H4 (cell line): Measurements from ENCODE around the gene CEP350. TPM values are rescaled to one million over a fixed set of nuclear protein-coding genes. Genes with fewer than 3 reads are reported as not detected.
"Not testable (repeated sequence)": the region's sequence is repeated elsewhere in the genome, so short reads cannot be mapped to it uniquely, and the experiment has no call there.

Source experiments
- DNase-seq: peaks from one replicate; pipeline ENCODE4 v3.0.0-alpha.2; 2015; ENCODE audit warnings: low spot score
- total RNA-seq: library from RNA; depleted of rRNA; stranded (reverse); fragments of >200 nt; shearing (Covaris generic); gene quantifications from 2 replicates; pipeline ENCODE4 v1.2.3, GENCODE V29; 2014

Gene CEP350
- total RNA-seq, 1 experiment from 2014 or later: 17.9 TPM

DNA sequence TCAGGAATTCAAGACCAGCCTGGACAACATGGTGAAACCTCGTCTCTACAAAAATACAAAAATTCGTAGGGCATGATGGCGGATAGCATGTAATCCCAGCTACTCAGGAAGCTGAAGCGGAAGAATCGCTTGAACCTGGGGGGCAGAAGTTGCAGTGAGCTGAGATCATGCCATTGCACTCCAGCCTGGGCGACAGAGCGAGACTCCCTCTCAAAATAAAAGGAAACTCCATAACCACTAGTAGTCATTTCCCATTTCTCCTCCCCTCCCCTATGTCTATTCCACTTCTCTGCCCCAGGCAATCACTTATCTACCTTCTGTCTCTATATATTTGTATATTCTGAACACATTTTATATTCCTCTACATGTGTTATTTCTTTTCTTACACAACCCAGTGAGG lies 4.0 kb upstream of the CEP350 start:
- DNase-seq: no peak

DNA sequence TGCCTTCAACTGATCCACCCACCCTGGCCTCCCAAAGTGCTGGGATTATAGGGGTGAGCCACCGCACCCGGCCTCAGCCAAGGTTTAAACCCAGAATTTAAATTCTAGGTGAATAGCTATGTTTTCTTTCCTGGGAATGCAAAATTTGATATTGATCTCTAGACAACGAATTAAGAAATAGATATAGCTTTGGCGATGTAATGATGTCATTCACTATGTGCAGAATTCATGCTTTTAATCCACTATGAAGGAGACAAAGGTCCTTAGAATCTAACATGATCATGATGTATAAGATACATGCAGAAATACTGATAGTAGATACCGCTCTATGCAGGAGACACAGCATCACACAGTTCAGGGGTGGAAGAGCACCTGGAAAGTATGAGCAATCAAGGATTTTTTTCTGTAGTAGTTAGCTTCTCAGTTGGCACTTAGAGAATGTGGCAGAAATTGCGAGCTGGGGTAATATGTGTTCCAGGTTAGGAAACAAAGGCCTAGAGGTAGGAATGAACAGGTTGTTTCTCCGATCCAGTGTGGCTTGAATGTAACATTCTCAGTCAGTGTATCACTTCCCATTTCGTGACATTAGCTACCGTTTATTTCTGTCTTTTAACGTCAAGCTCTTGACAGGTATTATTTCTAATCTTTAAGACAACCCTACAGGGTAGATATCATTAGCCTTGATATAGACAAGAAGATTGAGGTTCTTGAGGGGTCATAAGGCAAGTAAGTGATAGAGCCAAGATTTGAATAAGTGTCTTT lies 3.0 kb upstream of the CEP350 start:
- DNase-seq: no peak

GRCh38 chr1:179952186-179952585 lies 2.4 kb upstream of the CEP350 start:
- no peak for DNase-seq

DNA sequence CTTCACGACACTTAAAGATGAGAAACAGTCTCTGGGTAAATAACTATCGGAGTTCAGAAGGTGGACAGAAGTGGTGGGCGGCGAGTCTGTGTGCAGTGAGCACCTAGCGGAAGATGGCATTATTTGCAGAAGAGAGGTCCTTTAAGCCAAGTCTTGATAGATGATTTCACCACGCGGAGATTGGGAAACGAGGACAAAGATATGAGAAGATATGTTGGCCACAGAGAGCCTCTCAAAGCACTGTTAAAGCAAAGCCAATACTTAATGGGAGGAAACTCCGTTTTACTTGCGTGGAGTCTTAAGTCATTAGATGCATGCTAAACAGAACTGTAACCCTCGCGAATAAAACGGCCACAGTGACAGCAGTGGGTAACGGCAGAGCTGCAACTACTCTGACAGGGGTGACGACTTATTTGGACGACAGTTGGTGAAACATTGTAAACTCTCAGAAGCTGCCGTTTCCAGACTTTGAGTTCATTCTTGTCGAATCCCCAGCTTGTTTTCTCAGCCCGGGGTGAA lies 577 bp upstream of the CEP350 start:
- DNase-seq: no peak

DNA sequence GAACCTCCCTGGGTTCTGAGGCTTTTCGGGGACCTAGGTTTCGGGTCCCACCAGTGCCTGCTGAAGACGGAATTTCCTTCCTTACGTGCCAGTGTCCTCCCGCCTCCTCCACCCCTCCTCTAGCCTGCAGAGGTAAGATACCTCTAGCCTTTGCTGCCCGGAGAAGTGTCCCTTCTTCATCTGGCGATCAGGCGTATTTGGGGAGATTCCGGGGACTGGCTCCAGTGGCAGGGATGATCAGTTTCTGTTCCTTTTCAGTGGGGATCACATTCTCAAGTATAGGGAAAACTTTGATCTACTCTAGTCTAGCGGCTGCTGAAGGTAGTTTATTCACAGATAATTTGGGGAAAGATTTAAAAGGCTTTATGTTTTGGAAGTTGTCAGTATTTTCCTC lies 674 bp downstream of the CEP350 start:
- DNase-seq: peak; percentile 7

- DNase-seq: no peak
Measured at GRCh38 chr1:179955731-179956130, 1.1 kb downstream of the CEP350 start.

- DNase-seq: no peak
Measured at GRCh38 chr1:179958359-179958758, 3.7 kb downstream of the CEP350 start.

DNA sequence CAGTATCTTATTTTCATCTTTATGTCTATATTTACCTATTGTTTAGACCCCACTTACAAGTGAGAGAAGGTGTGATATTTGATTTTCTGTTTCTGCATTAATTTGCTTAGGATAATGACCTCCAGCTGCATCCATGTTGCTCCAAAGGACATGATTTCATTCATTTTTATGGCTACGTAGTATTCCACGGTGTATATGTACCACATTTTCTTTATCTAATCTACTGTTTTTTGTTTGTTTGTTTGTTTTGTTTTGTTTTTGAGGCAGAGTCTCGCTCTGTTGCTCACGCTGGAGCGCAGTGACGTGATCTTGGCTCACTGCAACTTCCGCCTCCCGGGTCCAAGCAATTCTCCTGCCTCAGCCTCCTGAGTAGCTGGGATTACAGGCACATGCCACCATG lies 7.6 kb downstream of the CEP350 start:
- not testable (repeated sequence) for DNase-seq

DNA sequence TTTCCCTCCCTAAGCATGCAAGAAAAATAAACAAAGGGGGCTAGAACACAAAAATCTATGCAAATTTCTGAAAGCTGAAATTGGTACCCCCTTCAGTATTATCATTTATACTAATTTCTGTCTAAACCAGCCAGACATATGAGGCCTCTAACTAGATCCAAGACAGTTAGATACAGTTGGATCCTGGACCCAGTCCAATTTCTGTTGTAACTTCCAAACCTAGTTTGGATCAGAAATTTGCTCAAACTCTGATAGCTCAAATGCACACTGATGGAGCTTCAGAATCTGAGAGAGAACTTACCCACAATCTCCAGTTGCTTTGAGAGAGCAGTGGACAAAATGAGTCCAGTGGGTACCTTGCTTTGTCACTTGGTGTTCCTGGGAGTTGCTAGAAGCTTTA lies 11.9 kb downstream of the CEP350 start:
- no peak for DNase-seq

- DNase-seq: no peak
Measured at GRCh38 chr1:179968284-179968993, 13.8 kb downstream of the CEP350 start.

DNA sequence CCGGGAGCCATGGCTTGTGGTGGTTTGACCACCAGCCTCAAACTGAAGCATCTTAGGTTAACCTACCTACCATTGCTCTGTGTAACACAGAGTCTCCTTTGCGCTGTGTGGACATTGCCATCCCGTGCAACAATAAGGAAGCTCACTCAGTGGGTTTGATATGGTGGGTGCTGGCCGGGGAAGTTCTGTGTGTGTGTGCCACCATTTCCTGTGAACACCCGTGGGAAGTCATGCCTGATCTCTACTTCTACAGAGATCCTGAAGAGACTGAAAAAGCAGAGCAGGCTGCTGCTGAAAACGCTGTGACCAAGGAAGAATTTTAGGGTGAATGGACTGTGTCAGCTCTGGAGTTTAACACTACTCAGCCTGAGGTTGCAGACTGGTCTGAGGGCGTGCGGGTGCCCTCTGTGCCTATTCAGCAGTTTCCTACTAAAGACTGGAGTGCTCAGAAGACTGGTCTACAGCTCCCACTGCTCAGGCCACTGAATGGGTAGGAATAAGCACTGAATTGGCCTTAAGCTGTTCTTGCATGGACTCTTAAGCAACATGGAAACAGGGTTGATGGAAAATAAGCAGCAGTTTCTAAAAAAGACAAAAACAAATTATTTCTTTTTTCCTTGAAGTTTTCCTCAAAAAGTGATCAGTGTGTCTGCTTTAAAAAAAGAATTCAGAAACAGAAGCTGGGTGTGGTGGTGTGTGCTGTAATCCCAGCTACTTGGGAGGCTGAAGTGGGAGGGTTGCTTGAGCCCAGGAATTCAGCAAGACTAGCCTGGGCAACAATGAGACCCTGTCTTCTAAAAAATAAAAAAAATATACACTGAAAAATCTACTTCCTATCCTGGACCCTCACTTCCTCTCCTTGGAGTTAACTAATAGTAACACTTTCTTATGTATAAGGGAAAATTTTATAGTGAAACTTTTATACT lies 14.6 kb downstream of the CEP350 start:
- no peak for DNase-seq

- DNase-seq: no peak
Measured at GRCh38 chr1:179969962-179970361, 15.4 kb downstream of the CEP350 start.

DNA sequence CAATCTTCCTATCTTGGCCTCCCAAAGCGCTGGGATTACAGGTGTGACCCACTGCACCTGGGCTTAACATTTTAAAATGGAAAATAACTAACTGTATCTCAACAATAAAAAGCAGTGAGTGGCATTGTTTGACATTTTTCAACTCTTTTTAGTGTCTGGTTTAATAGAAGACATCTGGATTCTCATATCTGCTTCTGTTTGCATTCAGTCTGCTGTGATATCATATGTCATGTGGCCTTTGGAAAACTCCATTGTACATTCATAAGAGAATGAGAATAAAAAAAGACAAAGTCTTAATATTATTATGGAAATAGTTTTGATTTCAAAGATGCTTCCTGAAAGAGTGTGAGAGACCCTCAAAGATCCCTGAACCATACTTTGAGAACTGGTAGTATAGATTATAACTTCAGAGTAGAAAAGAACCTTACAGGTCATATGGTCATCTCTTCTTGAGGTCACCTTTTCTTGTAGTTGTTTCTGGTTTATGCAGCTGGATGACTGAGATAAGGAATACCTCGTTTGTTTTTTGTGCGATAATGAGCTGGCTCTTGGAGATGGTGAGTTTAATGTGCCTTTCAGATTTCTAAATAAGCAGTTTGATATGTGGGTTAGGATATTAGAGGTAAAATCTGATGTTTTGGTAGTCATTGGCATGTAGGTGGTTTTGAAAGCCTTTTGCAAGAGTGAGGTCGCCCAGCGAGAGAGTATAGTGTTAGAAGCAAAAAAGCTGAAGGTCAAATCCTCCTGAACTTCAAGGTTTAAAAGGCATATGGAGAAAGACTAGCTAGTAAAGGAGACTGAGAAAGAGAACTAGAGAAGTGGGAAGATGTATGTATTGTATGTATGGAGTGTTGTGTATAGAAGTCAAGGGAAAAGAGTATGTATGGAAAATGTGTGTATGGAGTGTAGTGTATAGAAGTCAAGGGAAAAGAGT lies 17.2 kb downstream of the CEP350 start:
- no peak for DNase-seq

DNA sequence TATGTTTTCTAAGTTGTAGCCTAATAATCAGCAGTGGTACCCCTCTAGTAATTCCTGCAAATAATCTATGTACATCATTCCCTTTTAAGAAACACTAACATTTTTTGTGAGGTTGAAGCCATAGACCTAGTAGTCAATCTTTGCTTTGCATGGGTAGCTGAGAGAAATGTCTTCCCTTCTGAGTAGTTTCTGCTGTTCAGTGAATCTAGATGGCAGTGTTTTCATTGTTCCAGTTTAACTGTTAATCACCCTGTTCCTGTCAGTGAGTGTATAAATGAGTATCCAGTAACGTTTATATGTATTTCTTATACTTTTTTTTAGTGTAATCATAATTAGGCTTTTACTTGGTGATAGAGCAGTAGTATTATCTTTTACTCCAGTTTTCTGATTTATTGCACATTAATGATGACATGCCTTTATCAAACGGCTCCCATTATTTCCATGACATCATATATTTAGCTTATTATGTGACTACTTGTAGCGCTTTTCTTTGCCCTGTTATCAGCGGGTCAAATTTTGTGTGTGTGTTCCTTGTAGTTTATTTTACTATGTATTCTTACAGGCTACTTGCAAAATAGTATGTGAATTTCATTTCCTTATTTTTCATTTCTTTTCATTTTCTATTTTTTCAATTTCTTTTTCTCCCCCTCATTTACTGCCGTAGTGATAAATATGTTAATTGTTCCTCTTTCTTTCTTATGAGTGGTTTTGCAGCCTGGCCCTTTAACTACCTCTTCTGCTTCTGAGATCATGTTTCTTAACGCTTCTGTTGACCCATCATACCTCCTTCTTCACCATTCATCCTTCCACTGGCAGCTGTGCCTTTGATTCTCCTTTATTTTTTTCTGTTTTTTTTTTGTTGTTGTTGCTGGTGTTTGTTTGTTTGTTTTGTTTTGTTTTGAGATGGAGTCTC lies 18.8 kb downstream of the CEP350 start:
- no peak for DNase-seq

GRCh38 chr1:179976970-179977651 lies 22.5 kb downstream of the CEP350 start:
- no peak for DNase-seq

DNA sequence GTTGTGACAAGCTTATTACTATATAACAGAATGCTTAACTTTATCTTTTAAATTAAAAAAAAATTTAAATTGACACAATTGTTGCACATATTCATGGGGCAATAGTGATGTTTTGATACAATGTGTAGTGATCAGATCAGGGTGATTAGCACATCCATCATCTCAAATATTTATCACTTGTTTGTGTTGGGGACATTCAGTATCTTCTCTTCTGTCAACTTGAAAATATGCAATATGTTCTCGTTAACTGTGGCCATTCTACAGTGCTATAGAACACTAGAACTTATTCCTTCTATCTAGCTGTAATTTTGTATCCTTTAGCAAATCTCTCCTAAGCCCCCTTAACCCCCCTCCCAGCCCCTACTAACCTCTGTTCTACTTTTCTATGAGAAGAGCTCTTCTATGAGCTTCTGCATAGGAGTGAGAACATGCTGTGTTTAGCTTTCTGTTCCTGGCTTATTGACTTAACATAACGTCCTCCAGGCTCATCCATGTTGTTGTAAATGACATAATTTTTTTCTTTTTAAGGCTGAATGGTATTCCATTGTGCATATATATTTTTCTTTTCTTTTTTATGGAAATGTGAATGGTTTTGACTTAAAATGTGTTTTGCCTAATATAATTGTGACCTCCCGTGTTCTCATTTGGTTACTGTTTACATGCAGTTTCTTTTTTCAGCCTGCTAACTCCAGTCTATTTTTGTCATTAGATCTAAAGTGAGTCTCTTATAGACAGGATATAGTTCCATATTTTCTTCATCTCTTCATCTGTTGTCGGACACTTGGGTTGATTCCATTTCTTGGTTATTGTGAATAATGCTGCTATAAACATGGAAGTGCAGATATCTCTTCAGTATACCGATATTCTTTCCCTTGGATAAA lies 23.8 kb downstream of the CEP350 start:
- no peak for DNase-seq

- no peak for DNase-seq
Measured at GRCh38 chr1:179984101-179984500, 29.5 kb downstream of the CEP350 start.

DNA sequence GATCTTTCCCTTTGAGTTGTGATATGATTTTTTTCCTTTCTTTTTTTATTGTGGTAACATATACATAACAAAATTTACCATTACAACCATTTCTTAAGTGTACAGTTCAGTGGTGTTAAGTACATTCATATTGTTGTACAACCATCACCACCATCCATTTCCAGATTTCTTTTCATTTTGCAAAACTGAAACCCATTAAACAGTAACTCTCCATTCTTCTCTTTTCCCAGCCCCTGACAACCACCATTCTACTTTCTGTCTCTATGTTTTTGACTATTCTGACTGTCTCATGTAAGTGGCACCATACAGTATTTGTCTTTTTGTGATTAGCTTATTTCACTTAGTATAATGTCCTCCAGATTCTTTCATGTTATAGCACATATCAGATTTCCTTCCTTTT lies 30.3 kb downstream of the CEP350 start:
- DNase-seq: no peak
